Smooth muscle cell (in vitro differentiated cells): ENCODE results near the gene TYROBP. TPM values are rescaled to one million over a fixed set of nuclear protein-coding genes. Genes with fewer than 3 reads are reported as not detected.

Experiments used
- DNase-seq: peaks from one replicate; lab custom pipeline; 2025; ENCODE audit not compliant: unreplicated experiment; lab: John Stamatoyannopoulos, UW
- H2AFZ ChIP-seq: fragments of 200-600 bp; sonication (generic); 2 replicates; pipeline ENCODE4 v1.6.0; 2016; ENCODE audit warnings: antibody characterized with exemption, low read depth, mild to moderate bottlenecking
- H3F3A ChIP-seq: fragments of 200-600 bp; sonication (generic); 2 replicates; pipeline ENCODE4 v1.6.0; 2017; ENCODE audit warnings: antibody characterized with exemption, low read depth
- H3K27ac ChIP-seq: fragments of 200-600 bp; sonication (generic); 2 replicates; pipeline ENCODE4 v1.5.1; 2016; ENCODE audit warnings: low read depth, mild to moderate bottlenecking
- H3K27me3 ChIP-seq: fragments of 200-600 bp; sonication (generic); 2 replicates; pipeline ENCODE4 v1.6.1; 2016; ENCODE audit warnings: low read depth, mild to moderate bottlenecking
- H3K36me3 ChIP-seq: fragments of 200-600 bp; sonication (generic); 2 replicates; pipeline ENCODE4 v1.5.1; 2016; ENCODE audit warnings: low read depth
- H3K4me1 ChIP-seq: fragments of 200-600 bp; sonication (generic); 2 replicates; pipeline ENCODE4 v1.5.1; 2016; ENCODE audit warnings: low read depth
- H3K4me2 ChIP-seq: fragments of 200-600 bp; sonication (generic); 2 replicates; pipeline ENCODE4 v1.6.0; 2016; ENCODE audit warnings: mild to moderate bottlenecking
- H3K4me3 ChIP-seq: fragments of 200-600 bp; sonication (generic); 2 replicates; pipeline ENCODE4 v1.5.1; 2016; ENCODE audit warnings: mild to moderate bottlenecking
- H3K79me2 ChIP-seq: fragments of 200-600 bp; sonication (generic); 2 replicates; pipeline ENCODE4 v1.6.0; 2016; ENCODE audit warnings: low read depth, mild to moderate bottlenecking
- H3K9ac ChIP-seq: fragments of 200-600 bp; sonication (generic); 2 replicates; pipeline ENCODE4 v1.6.0; 2016; ENCODE audit warnings: low read depth
- H3K9me3 ChIP-seq: fragments of 200-600 bp; sonication (generic); replicated peaks from 2 replicates; pipeline ENCODE4 v1.5.1; 2016; ENCODE audit warnings: low read depth
- H4K20me1 ChIP-seq: fragments of 200-600 bp; sonication (generic); 2 replicates; pipeline ENCODE4 v1.6.0; 2016; ENCODE audit warnings: low read depth
- WGBS: methylation state at CpG from one replicate; pipeline ENCODE4 v1.1.7; 2016; ENCODE audit warnings: low lambda C conversion rate; 5-methylcytosine and 5-hydroxymethylcytosine counted together
- polyA plus RNA-seq: library from polyadenylated mRNA; unstranded; fragments of >200 nt; fragmentation: Nextera tagmentation; extraction: Ambion mirVana; gene quantifications from 2 replicates; pipeline ENCODE4 v1.2.1, GENCODE V29; 2016
- small RNA-seq: library from RNA; depleted of rRNA; stranded (forward); fragments of <200 nt; gene quantifications from one replicate; pipeline ENCODE3, GENCODE V24; 2014
- total RNA-seq: library from RNA; depleted of rRNA; stranded (reverse); fragments of >200 nt; gene quantifications from 2 replicates; pipeline ENCODE4 v1.2.3, GENCODE V29; 2014
- TF ChIP-seq, protein P1 (sequence below): fragments of 200-600 bp; sonication (generic); IDR thresholded peaks from 2 replicates; pipeline ENCODE4 v1.5.1; 2017; ENCODE audit warnings: borderline replicate concordance, mild to moderate bottlenecking, antibody characterized with exemption; ENCODE audit not compliant: insufficient read depth, poor library complexity, severe bottlenecking

Gene TYROBP
- total and polyA plus RNA-seq, 2 experiments from 2014 or later = not detected

- Histone ChIP-seq H3K9ac (no peak within 1 kb of the TSS), H2AFZ (peak within 1 kb of the TSS; percentile 98), H3K4me3 (peak within 1 kb of the TSS; percentile 80), H3K4me1 (no peaks in the 10 kb centered on the region), H3F3A (no peaks in the 10 kb centered on the region), H3K27me3 (peaks cover 90% of the 10 kb centered on the region), H3K79me2 (no peaks in the 10 kb centered on the region), H3K4me2 (peak within 1 kb of the TSS; percentile 95), H3K36me3 (no peaks in the 10 kb centered on the region), H3K27ac (no peak within 1 kb of the TSS), H3K9me3 (no peaks in the 10 kb centered on the region), H4K20me1 (no peaks in the 10 kb centered on the region)
- TF ChIP-seq, protein P1, sequence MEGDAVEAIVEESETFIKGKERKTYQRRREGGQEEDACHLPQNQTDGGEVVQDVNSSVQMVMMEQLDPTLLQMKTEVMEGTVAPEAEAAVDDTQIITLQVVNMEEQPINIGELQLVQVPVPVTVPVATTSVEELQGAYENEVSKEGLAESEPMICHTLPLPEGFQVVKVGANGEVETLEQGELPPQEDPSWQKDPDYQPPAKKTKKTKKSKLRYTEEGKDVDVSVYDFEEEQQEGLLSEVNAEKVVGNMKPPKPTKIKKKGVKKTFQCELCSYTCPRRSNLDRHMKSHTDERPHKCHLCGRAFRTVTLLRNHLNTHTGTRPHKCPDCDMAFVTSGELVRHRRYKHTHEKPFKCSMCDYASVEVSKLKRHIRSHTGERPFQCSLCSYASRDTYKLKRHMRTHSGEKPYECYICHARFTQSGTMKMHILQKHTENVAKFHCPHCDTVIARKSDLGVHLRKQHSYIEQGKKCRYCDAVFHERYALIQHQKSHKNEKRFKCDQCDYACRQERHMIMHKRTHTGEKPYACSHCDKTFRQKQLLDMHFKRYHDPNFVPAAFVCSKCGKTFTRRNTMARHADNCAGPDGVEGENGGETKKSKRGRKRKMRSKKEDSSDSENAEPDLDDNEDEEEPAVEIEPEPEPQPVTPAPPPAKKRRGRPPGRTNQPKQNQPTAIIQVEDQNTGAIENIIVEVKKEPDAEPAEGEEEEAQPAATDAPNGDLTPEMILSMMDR = no peak
- DNase-seq = no peak
- WGBS = 2% methylated on average over 27 of the region's 42 CpGs
Observed at GRCh38 chr19:35856546-35857149, 51.4 kb downstream of the TYROBP start, which contains the start of gene KIRREL2. KIRREL2 (plus strand) TSS chr19:35856911; CDS start chr19:35857120, 209 bp downstream.

Small RNA genes within 50 kb of the gene (small RNA-seq; reads per million reads assigned to genes)
- gene AF038458.1 (not detected), gene RN7SL402P (not detected)

Other genes starting within 250 kb of the TYROBP start
- gene UPK1A, start 241.8 kb downstream of the TYROBP start, total RNA-seq = 4.2 TPM in 1 of 2 replicates, not detected in the other
- gene UPK1A, start 241.8 kb downstream of the TYROBP start, polyA plus RNA-seq = 1.0 TPM in 1 of 2 replicates, not detected in the other
- gene ZBTB32, start 203.7 kb downstream of the TYROBP start, total RNA-seq = not detected in 2 replicates
- gene ZBTB32, start 203.7 kb downstream of the TYROBP start, polyA plus RNA-seq = 1.0 and 1.3 TPM in 2 replicates
- 10.5 and 31.1 TPM in 2 replicates for gene KMT2B, start 190.3 kb downstream of the TYROBP start, total RNA-seq
- 8.8 and 11.2 TPM in 2 replicates for gene KMT2B, start 190.3 kb downstream of the TYROBP start, polyA plus RNA-seq
- gene IGFLR1, start 165.8 kb downstream of the TYROBP start, total RNA-seq = 1.2 and 1.7 TPM in 2 replicates
- 1.4 and 6.3 TPM in 2 replicates for gene IGFLR1, start 165.8 kb downstream of the TYROBP start, polyA plus RNA-seq
- 14.6 and 17.0 TPM in 2 replicates for gene U2AF1L4, start 162.9 kb downstream of the TYROBP start, total RNA-seq
- gene U2AF1L4, start 162.9 kb downstream of the TYROBP start, polyA plus RNA-seq = 29.3 and 31.5 TPM in 2 replicates
- gene PSENEN, start 162.6 kb downstream of the TYROBP start, total RNA-seq = 53.3 and 65.4 TPM in 2 replicates
- 137 and 167 TPM in 2 replicates for gene PSENEN, start 162.6 kb downstream of the TYROBP start, polyA plus RNA-seq
- gene LIN37, start 159.7 kb downstream of the TYROBP start, total RNA-seq = 17.8 and 20.3 TPM in 2 replicates
- 16.4 and 24.2 TPM in 2 replicates for gene LIN37, start 159.7 kb downstream of the TYROBP start, polyA plus RNA-seq
- 19.1 and 20.6 TPM in 2 replicates for gene HSPB6, start 151.3 kb downstream of the TYROBP start, total RNA-seq
- 173 and 254 TPM in 2 replicates for gene HSPB6, start 151.3 kb downstream of the TYROBP start, polyA plus RNA-seq
- 6.1 and 13.7 TPM in 2 replicates for gene PROSER3, start 150.1 kb downstream of the TYROBP start, total RNA-seq
- 24.8 and 32.3 TPM in 2 replicates for gene PROSER3, start 150.1 kb downstream of the TYROBP start, polyA plus RNA-seq
- 5.3 and 8.2 TPM in 2 replicates for gene ARHGAP33, start 132.7 kb downstream of the TYROBP start, total RNA-seq
- gene ARHGAP33, start 132.7 kb downstream of the TYROBP start, polyA plus RNA-seq = 5.7 and 14.0 TPM in 2 replicates
- not detected in 2 replicates for gene PRODH2, start 95.5 kb downstream of the TYROBP start, total RNA-seq
- gene PRODH2, start 95.5 kb downstream of the TYROBP start, polyA plus RNA-seq = not detected in 2 replicates
- gene NPHS1, start 55.8 kb downstream of the TYROBP start, total RNA-seq = 0.31 TPM in 1 of 2 replicates, not detected in the other
- gene NPHS1, start 55.8 kb downstream of the TYROBP start, polyA plus RNA-seq = 0.46 TPM in 1 of 2 replicates, not detected in the other
- gene KIRREL2, start 51.4 kb downstream of the TYROBP start, total RNA-seq = 0.18 and 2.1 TPM in 2 replicates
- gene KIRREL2, start 51.4 kb downstream of the TYROBP start, polyA plus RNA-seq = 0.56 and 0.64 TPM in 2 replicates
- gene APLP1, start 39.7 kb downstream of the TYROBP start, total RNA-seq = 40.1 and 81.8 TPM in 2 replicates
- gene APLP1, start 39.7 kb downstream of the TYROBP start, polyA plus RNA-seq = 98.3 and 114 TPM in 2 replicates
- gene NFKBID, start 7.8 kb downstream of the TYROBP start, total RNA-seq = 4.2 and 4.9 TPM in 2 replicates
- gene NFKBID, start 7.8 kb downstream of the TYROBP start, polyA plus RNA-seq = 9.0 and 11.1 TPM in 2 replicates
- 0.81 TPM in 1 of 2 replicates, not detected in the other for gene HCST, start 5.8 kb downstream of the TYROBP start, total RNA-seq
- 2.6 and 3.4 TPM in 2 replicates for gene HCST, start 5.8 kb downstream of the TYROBP start, polyA plus RNA-seq
- gene LRFN3, start 28.1 kb upstream of the TYROBP start, total RNA-seq = 6.0 and 6.2 TPM in 2 replicates
- gene LRFN3, start 28.1 kb upstream of the TYROBP start, polyA plus RNA-seq = 15.3 and 15.5 TPM in 2 replicates
- 24.0 TPM in 2 replicates for gene SDHAF1, start 86.9 kb upstream of the TYROBP start, total RNA-seq
- gene SDHAF1, start 86.9 kb upstream of the TYROBP start, polyA plus RNA-seq = 27.1 and 27.7 TPM in 2 replicates
- 1.1 and 1.9 TPM in 2 replicates for gene SYNE4, start 100.5 kb upstream of the TYROBP start, total RNA-seq
- 2.6 and 8.8 TPM in 2 replicates for gene SYNE4, start 100.5 kb upstream of the TYROBP start, polyA plus RNA-seq
- 26.2 and 35.4 TPM in 2 replicates for gene ALKBH6, start 105.9 kb upstream of the TYROBP start, total RNA-seq
- 36.1 and 37.4 TPM in 2 replicates for gene ALKBH6, start 105.9 kb upstream of the TYROBP start, polyA plus RNA-seq
- 3.7 and 10.7 TPM in 2 replicates for gene CLIP3, start 124.6 kb upstream of the TYROBP start, total RNA-seq
- gene CLIP3, start 124.6 kb upstream of the TYROBP start, polyA plus RNA-seq = 35.2 and 36.7 TPM in 2 replicates
- gene THAP8, start 146.0 kb upstream of the TYROBP start, total RNA-seq = 9.3 and 13.1 TPM in 2 replicates
- 13.1 and 22.9 TPM in 2 replicates for gene THAP8, start 146.0 kb upstream of the TYROBP start, polyA plus RNA-seq
- gene WDR62, start 146.6 kb upstream of the TYROBP start, total RNA-seq = 1.0 and 1.5 TPM in 2 replicates
- gene WDR62, start 146.6 kb upstream of the TYROBP start, polyA plus RNA-seq = 2.1 and 4.6 TPM in 2 replicates
- not detected in 2 replicates for gene OVOL3, start 202.8 kb upstream of the TYROBP start, total RNA-seq
- gene OVOL3, start 202.8 kb upstream of the TYROBP start, polyA plus RNA-seq = not detected in 2 replicates
- 33.3 and 102 TPM in 2 replicates for gene POLR2I, start 206.6 kb upstream of the TYROBP start, total RNA-seq
- gene POLR2I, start 206.6 kb upstream of the TYROBP start, polyA plus RNA-seq = 132 and 172 TPM in 2 replicates
- 104 and 146 TPM in 2 replicates for gene TBCB, start 207.2 kb upstream of the TYROBP start, total RNA-seq
- gene TBCB, start 207.2 kb upstream of the TYROBP start, polyA plus RNA-seq = 234 and 241 TPM in 2 replicates
- gene CAPNS1, start 231.8 kb upstream of the TYROBP start, total RNA-seq = 183 and 252 TPM in 2 replicates
- 365 and 383 TPM in 2 replicates for gene CAPNS1, start 231.8 kb upstream of the TYROBP start, polyA plus RNA-seq
- not detected in 2 replicates for gene COX7A1, start 244.2 kb upstream of the TYROBP start, total RNA-seq
- gene COX7A1, start 244.2 kb upstream of the TYROBP start, polyA plus RNA-seq = 1.5 TPM in 1 of 2 replicates, not detected in the other